Large intestine (tissue), 12 donors: Measurements from ENCODE around the gene ADNP2. TPM values are rescaled to one million over a fixed set of nuclear protein-coding genes. Genes with fewer than 3 reads are reported as not detected.

Experiments used
- DNase-seq, 2 donors: peaks; one replicate each; pipeline versions ENCODE4 v3.0.0 to v3.0.0-alpha.2; 2013
- H3K27ac ChIP-seq: one replicate; pipeline ENCODE4 v1.5.1; 2013; ENCODE audit warnings: low read length
- H3K27me3 ChIP-seq: 2 replicates; pipeline ENCODE4 v1.6.1; 2013; ENCODE audit warnings: low read length; ENCODE audit not compliant: control insufficient read depth, insufficient read depth
- H3K36me3 ChIP-seq: 2 replicates; pipeline ENCODE4 v1.6.1; 2013; ENCODE audit warnings: low read length; ENCODE audit not compliant: control insufficient read depth, insufficient read depth
- H3K4me1 ChIP-seq: one replicate; pipeline ENCODE4 v1.6.1; 2013; ENCODE audit warnings: low read length; ENCODE audit not compliant: control insufficient read depth, insufficient read depth
- H3K4me3 ChIP-seq: one replicate; pipeline ENCODE4 v1.5.1; 2013; ENCODE audit warnings: low read length
- H3K9me3 ChIP-seq: one replicate; pipeline ENCODE4 v1.6.1; 2013; ENCODE audit warnings: mild to moderate bottlenecking, low read depth, low read length, moderate library complexity; ENCODE audit not compliant: control insufficient read depth
- WGBS: methylation state at CpG from one replicate; pipeline ENCODE4 v1.1.5; 2013; ENCODE audit warnings: low lambda C conversion rate; ENCODE audit not compliant: insufficient coverage; 5-methylcytosine and 5-hydroxymethylcytosine counted together
- long read RNA-seq, 11 donors: transcript quantifications; one replicate each; lab custom pipeline, GENCODE V29; 2026
- polyA plus RNA-seq: library from polyadenylated mRNA; unstranded; fragments of 120-200 nt; gene quantifications from one replicate; pipeline ENCODE4 v1.2.1, GENCODE V29; 2013

Gene ADNP2
- 15.6 TPM for polyA plus RNA-seq
- long read RNA-seq, donor 1, full-length matches to known transcripts, result 3 of 3 reads
- long read RNA-seq, donor 1, partial matches to known transcripts, result 0 of 3 reads
- long read RNA-seq, donor 1, other reads (novel, unspliced or antisense), result 0 of 3 reads
- long read RNA-seq, donor 2, full-length matches to known transcripts, result 4 of 4 reads
- long read RNA-seq, donor 2, partial matches to known transcripts, result 0 of 4 reads
- long read RNA-seq, donor 2, other reads (novel, unspliced or antisense), result 0 of 4 reads
- long read RNA-seq, donor 3, result 0 reads
- long read RNA-seq, donor 4, result 0 reads
- long read RNA-seq, donor 5, full-length matches to known transcripts, result 4 of 4 reads
- long read RNA-seq, donor 5, partial matches to known transcripts, result 0 of 4 reads
- long read RNA-seq, donor 5, other reads (novel, unspliced or antisense), result 0 of 4 reads
- long read RNA-seq, donor 6, full-length matches to known transcripts, result 3 of 3 reads
- long read RNA-seq, donor 6, partial matches to known transcripts, result 0 of 3 reads
- long read RNA-seq, donor 6, other reads (novel, unspliced or antisense), result 0 of 3 reads
- long read RNA-seq, donor 7, full-length matches to known transcripts, result 1 of 1 reads
- long read RNA-seq, donor 7, partial matches to known transcripts, result 0 of 1 reads
- long read RNA-seq, donor 7, other reads (novel, unspliced or antisense), result 0 of 1 reads
- long read RNA-seq, donor 8, full-length matches to known transcripts, result 1 of 1 reads
- long read RNA-seq, donor 8, partial matches to known transcripts, result 0 of 1 reads
- long read RNA-seq, donor 8, other reads (novel, unspliced or antisense), result 0 of 1 reads
- long read RNA-seq, donor 9, full-length matches to known transcripts, result 4 of 4 reads
- long read RNA-seq, donor 9, partial matches to known transcripts, result 0 of 4 reads
- long read RNA-seq, donor 9, other reads (novel, unspliced or antisense), result 0 of 4 reads
- long read RNA-seq, donor 10, full-length matches to known transcripts, result 1 of 1 reads
- long read RNA-seq, donor 10, partial matches to known transcripts, result 0 of 1 reads
- long read RNA-seq, donor 10, other reads (novel, unspliced or antisense), result 0 of 1 reads
- long read RNA-seq, donor 11, full-length matches to known transcripts, result 2 of 2 reads
- long read RNA-seq, donor 11, partial matches to known transcripts, result 0 of 2 reads
- long read RNA-seq, donor 11, other reads (novel, unspliced or antisense), result 0 of 2 reads

GRCh38 chr18:80108739-80109675, at the start of gene ADNP2:
TSS of gene ADNP2 (plus strand) at chr18:80109262. CDS start at chr18:80117543, 8,281 bp downstream.
- WGBS, result no CpG with 5 or more reads among the region's 76 CpGs
- DNase-seq, result peak; percentile 88 to 90
- H3K27me3 ChIP-seq, result no peaks in the 10 kb centered on the region
- no peaks in the 10 kb centered on the region for H3K36me3 ChIP-seq
- H3K4me1 ChIP-seq, result peaks cover 7% of the 10 kb centered on the region
- peak within 1 kb of the TSS; percentile 68 for H3K4me3 ChIP-seq
- H3K9me3 ChIP-seq, result peaks cover 7% of the 10 kb centered on the region
- peak within 1 kb of the TSS; percentile 74 for H3K27ac ChIP-seq

- H3K4me3 ChIP-seq, result no peak overlapping the region
- peaks cover 23% of the 10 kb centered on the region for H3K9me3 ChIP-seq
- H3K27me3 ChIP-seq, result no peaks in the 10 kb centered on the region
- no peak for DNase-seq
- no peaks in the 10 kb centered on the region for H3K4me1 ChIP-seq
- H3K36me3 ChIP-seq, result no peaks in the 10 kb centered on the region
- H3K27ac ChIP-seq, result no peak overlapping the region
- 100% methylated on average over 1 of the region's 6 CpGs for WGBS
Measured at GRCh38 chr18:80059945-80060344, 49.1 kb upstream of the ADNP2 start.

GRCh38 chr18:80065705-80066104, 43.4 kb upstream of the ADNP2 start:
- 67% methylated on average over 3 of the region's 9 CpGs for WGBS
- Histone ChIP-seq H3K9me3 (peaks cover 7% of the 10 kb centered on the region), H3K4me1 (no peaks in the 10 kb centered on the region), H3K4me3 (no peak overlapping the region), H3K27me3 (no peaks in the 10 kb centered on the region), H3K27ac (no peak overlapping the region), H3K36me3 (no peaks in the 10 kb centered on the region)
- no peak for DNase-seq

GRCh38 chr18:80067321-80067720, 41.7 kb upstream of the ADNP2 start:
- no peaks in the 10 kb centered on the region for H3K27me3 ChIP-seq
- no peaks in the 10 kb centered on the region for H3K36me3 ChIP-seq
- no peak for DNase-seq
- peaks cover 1% of the 10 kb centered on the region for H3K9me3 ChIP-seq
- no peak overlapping the region for H3K27ac ChIP-seq
- WGBS, result no CpG with 5 or more reads among the region's 8 CpGs
- no peak overlapping the region for H3K4me3 ChIP-seq
- H3K4me1 ChIP-seq, result no peaks in the 10 kb centered on the region

GRCh38 chr18:80067897-80068296, 41.2 kb upstream of the ADNP2 start:
- no peaks in the 10 kb centered on the region for H3K36me3 ChIP-seq
- no peak overlapping the region for H3K27ac ChIP-seq
- H3K4me1 ChIP-seq, result no peaks in the 10 kb centered on the region
- no peaks in the 10 kb centered on the region for H3K27me3 ChIP-seq
- no peaks in the 10 kb centered on the region for H3K9me3 ChIP-seq
- DNase-seq, result no peak
- no peak overlapping the region for H3K4me3 ChIP-seq
- WGBS, result no CpG with 5 or more reads among the region's 10 CpGs

- Histone ChIP-seq H3K27ac (no peak overlapping the region), H3K4me1 (no peaks in the 10 kb centered on the region), H3K9me3 (no peaks in the 10 kb centered on the region), H3K36me3 (no peaks in the 10 kb centered on the region), H3K4me3 (no peak overlapping the region), H3K27me3 (no peaks in the 10 kb centered on the region)
- DNase-seq, result no peak
- 67% methylated on average over 1 of the region's 10 CpGs for WGBS
Measured at GRCh38 chr18:80068571-80069272, 40.3 kb upstream of the ADNP2 start.

GRCh38 chr18:80070825-80071224, 38.2 kb upstream of the ADNP2 start:
- Histone ChIP-seq H3K27ac (no peak overlapping the region), H3K4me3 (no peak overlapping the region), H3K9me3 (no peaks in the 10 kb centered on the region), H3K36me3 (no peaks in the 10 kb centered on the region), H3K4me1 (no peaks in the 10 kb centered on the region), H3K27me3 (no peaks in the 10 kb centered on the region)
- DNase-seq, result no peak
- no CpG with 5 or more reads among the region's 4 CpGs for WGBS

- no peak for DNase-seq
- WGBS, result no CpG with 5 or more reads among the region's 5 CpGs
- Histone ChIP-seq H3K9me3 (peaks cover 9% of the 10 kb centered on the region), H3K27me3 (no peaks in the 10 kb centered on the region), H3K27ac (no peak overlapping the region), H3K4me3 (no peak overlapping the region), H3K36me3 (no peaks in the 10 kb centered on the region), H3K4me1 (no peaks in the 10 kb centered on the region)
Measured at GRCh38 chr18:80074183-80074582, 34.9 kb upstream of the ADNP2 start.

GRCh38 chr18:80074697-80075096, 34.4 kb upstream of the ADNP2 start:
- no peaks in the 10 kb centered on the region for H3K36me3 ChIP-seq
- no peaks in the 10 kb centered on the region for H3K27me3 ChIP-seq
- DNase-seq, result no peak
- no CpG with 5 or more reads among the region's 8 CpGs for WGBS
- H3K27ac ChIP-seq, result no peak overlapping the region
- H3K9me3 ChIP-seq, result peaks cover 9% of the 10 kb centered on the region
- H3K4me3 ChIP-seq, result no peak overlapping the region
- no peaks in the 10 kb centered on the region for H3K4me1 ChIP-seq
